Osteoblast (primary cell): ENCODE measurements around the gene CSF3. TPM values are rescaled to one million over a fixed set of nuclear protein-coding genes. Genes with fewer than 3 reads are reported as not detected.

Experiments
- DNase-seq: peaks from one replicate; pipeline ENCODE4 v3.0.0; 2011; ENCODE audit warnings: low spot score, mixed read lengths; ENCODE audit not compliant: insufficient read length; ENCODE audit errors: missing footprints
- H2AFZ ChIP-seq: 2 replicates; pipeline ENCODE4 v1.6.0; 2011; ENCODE audit warnings: mild to moderate bottlenecking, low read length
- H3K27ac ChIP-seq: 2 replicates; pipeline ENCODE4 v1.5.1; 2011; ENCODE audit warnings: mild to moderate bottlenecking, low read depth, low read length, moderate library complexity
- H3K27me3 ChIP-seq: 2 replicates; pipeline ENCODE4 v1.6.0; 2012; ENCODE audit warnings: mild to moderate bottlenecking, control low read depth, inconsistent platforms, low read length, moderate library complexity; ENCODE audit not compliant: insufficient read depth
- H3K36me3 ChIP-seq: 2 replicates; pipeline ENCODE4 v1.5.1; 2011; ENCODE audit warnings: mild to moderate bottlenecking, low read length, control low read depth, moderate library complexity; ENCODE audit not compliant: insufficient read depth
- H3K4me1 ChIP-seq: 2 replicates; pipeline ENCODE4 v1.5.1; 2011; ENCODE audit warnings: mild to moderate bottlenecking, low read length, control low read depth, moderate library complexity; ENCODE audit not compliant: insufficient read depth
- H3K4me2 ChIP-seq: 2 replicates; pipeline ENCODE4 v1.6.0; 2011; ENCODE audit warnings: mild to moderate bottlenecking, low read length; ENCODE audit not compliant: insufficient read depth
- H3K4me3 ChIP-seq: fragments of 200-600 bp; sonication (generic); 3 replicates; pipeline ENCODE4 v1.5.1; 2012; ENCODE audit warnings: mild to moderate bottlenecking, low read length, inconsistent platforms; ENCODE audit not compliant: insufficient read depth
- H3K79me2 ChIP-seq: 2 replicates; pipeline ENCODE4 v1.6.0; 2012; ENCODE audit warnings: mild to moderate bottlenecking, low read length, control low read depth, inconsistent platforms; ENCODE audit not compliant: insufficient read depth
- H3K9me3 ChIP-seq: 2 replicates; pipeline ENCODE4 v1.5.1; 2011; ENCODE audit warnings: low read depth, low read length, control low read depth
- H4K20me1 ChIP-seq: 2 replicates; pipeline ENCODE4 v1.6.0; 2012; ENCODE audit warnings: mild to moderate bottlenecking, low read length, control low read depth; ENCODE audit not compliant: insufficient read depth
- total RNA-seq: library from RNA; depleted of rRNA; stranded (reverse); fragments of >200 nt; gene quantifications from 2 replicates; pipeline ENCODE4 v1.2.3, GENCODE V29; 2012
- TF ChIP-seq, protein P1 (sequence below): IDR thresholded peaks from 2 replicates; pipeline ENCODE4 v1.5.1; 2011; ENCODE audit warnings: mild to moderate bottlenecking, low read depth, low read length, moderate library complexity; ENCODE audit errors: extremely low read depth

The CSF3 gene
- total RNA-seq, 1 donor: not detected

- H3K4me2 ChIP-seq: peak overlapping the region; percentile 72
- H2AFZ ChIP-seq: peak overlapping the region; percentile 94
- H3K9me3 ChIP-seq: no peaks in the 10 kb centered on the region
- H3K27ac ChIP-seq: no peak overlapping the region
- peaks cover 11% of the 10 kb centered on the region for H3K79me2 ChIP-seq
- peak; percentile 88 for DNase-seq
- H3K27me3 ChIP-seq: peaks cover 5% of the 10 kb centered on the region
- H3K36me3 ChIP-seq: no peaks in the 10 kb centered on the region
- H3K4me1 ChIP-seq: peaks cover 23% of the 10 kb centered on the region
- H3K4me3 ChIP-seq: peak overlapping the region; percentile 57
- no peaks in the 10 kb centered on the region for H4K20me1 ChIP-seq
- TF ChIP-seq, protein P1, sequence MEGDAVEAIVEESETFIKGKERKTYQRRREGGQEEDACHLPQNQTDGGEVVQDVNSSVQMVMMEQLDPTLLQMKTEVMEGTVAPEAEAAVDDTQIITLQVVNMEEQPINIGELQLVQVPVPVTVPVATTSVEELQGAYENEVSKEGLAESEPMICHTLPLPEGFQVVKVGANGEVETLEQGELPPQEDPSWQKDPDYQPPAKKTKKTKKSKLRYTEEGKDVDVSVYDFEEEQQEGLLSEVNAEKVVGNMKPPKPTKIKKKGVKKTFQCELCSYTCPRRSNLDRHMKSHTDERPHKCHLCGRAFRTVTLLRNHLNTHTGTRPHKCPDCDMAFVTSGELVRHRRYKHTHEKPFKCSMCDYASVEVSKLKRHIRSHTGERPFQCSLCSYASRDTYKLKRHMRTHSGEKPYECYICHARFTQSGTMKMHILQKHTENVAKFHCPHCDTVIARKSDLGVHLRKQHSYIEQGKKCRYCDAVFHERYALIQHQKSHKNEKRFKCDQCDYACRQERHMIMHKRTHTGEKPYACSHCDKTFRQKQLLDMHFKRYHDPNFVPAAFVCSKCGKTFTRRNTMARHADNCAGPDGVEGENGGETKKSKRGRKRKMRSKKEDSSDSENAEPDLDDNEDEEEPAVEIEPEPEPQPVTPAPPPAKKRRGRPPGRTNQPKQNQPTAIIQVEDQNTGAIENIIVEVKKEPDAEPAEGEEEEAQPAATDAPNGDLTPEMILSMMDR: no peak
Measured at GRCh38 chr17:40058186-40058784, 43.0 kb downstream of the CSF3 start.

- Histone ChIP-seq H3K9me3 (no peaks in the 10 kb centered on the region), H3K4me1 (peaks cover 22% of the 10 kb centered on the region), H2AFZ (peak overlapping the region; percentile 94), H3K36me3 (no peaks in the 10 kb centered on the region), H4K20me1 (peaks cover under 1% of the 10 kb centered on the region), H3K79me2 (peaks cover 12% of the 10 kb centered on the region), H3K4me3 (no peak overlapping the region), H3K27ac (no peak overlapping the region), H3K4me2 (peak overlapping the region; percentile 72), H3K27me3 (peaks cover 5% of the 10 kb centered on the region)
- TF ChIP-seq, protein P1: no peak
- DNase-seq: no peak
Measured at GRCh38 chr17:40058865-40059264, 43.6 kb downstream of the CSF3 start.

DNA sequence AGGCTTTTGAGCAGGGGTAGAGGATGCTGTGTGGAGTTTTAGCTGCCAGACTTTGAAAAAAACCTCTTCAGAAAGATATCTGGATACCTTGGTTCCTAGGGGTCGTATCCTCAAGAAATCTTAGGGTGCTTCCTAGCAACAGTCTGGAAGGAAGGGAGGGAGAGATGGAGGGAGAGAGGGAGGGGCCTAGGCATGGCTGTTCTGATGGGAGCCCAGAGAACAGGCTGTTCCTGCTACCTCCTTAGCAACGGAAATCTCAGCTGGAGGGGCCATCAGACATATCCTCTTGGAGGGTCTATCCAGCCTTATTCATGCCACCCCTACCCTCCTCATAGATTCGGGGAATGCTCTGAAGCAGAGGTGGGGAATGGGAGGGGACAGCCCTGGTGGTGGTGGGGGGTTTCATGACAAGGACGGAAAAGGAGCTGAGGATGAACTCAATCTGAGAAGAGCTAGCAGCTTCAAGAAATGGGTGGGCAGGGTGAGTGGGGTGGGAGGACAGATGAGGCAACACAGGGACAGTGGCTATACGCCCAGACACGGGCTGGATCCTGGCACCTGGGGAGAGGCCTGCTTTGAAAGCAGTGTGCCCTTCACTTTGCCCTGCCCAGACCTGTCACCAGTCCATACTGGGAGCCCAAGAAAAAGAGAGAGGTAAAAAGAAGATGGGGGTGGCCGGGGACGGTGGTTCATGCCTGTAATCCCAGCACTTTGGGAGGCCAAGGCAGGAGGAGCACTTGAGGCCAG is 44.7 kb downstream of the CSF3 start:
- no peak overlapping the region for H3K4me3 ChIP-seq
- H3K9me3 ChIP-seq: no peaks in the 10 kb centered on the region
- peaks cover 6% of the 10 kb centered on the region for H4K20me1 ChIP-seq
- H2AFZ ChIP-seq: no peak overlapping the region
- no peaks in the 10 kb centered on the region for H3K36me3 ChIP-seq
- H3K79me2 ChIP-seq: peaks cover 18% of the 10 kb centered on the region
- H3K4me1 ChIP-seq: peaks cover 29% of the 10 kb centered on the region
- TF ChIP-seq, protein P1: no peak
- H3K27me3 ChIP-seq: peaks cover 5% of the 10 kb centered on the region
- no peak overlapping the region for H3K27ac ChIP-seq
- DNase-seq: peak; percentile 73
- H3K4me2 ChIP-seq: no peak overlapping the region

DNA sequence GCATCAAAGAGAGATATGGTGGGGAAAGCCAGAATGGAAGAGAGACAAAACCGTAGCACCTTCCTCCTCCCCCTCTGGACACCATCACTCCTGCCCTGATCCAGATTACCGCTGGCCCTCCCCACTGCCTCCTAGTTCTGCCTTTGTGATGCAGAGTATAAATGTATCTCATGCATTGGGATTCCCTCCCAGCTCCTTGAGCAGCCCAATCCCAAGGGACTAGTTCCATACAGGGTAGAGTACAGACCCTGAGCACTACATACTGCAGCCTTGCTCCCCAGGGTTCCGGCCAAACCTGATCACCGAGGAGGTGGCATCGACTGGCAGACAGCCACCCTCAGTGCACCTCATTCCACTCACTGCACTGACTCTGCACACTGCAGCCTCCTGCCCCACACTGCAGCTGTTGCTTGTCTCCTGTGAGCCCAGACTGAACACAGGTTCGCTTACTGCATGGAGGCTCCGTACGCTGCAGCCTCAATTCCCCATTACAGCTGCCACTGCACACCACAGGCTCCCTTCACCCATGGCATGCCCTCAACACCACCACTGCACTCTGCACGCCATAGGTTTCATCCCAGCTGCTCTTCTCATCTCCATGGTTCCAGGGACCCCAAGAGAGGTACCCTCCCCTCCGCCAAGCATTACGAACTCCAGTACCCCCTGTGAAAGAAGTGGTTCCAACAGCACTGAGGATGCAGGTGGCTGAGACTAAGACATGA is 45.8 kb downstream of the CSF3 start:
- H2AFZ ChIP-seq: no peak overlapping the region
- no peak for DNase-seq
- H3K79me2 ChIP-seq: peaks cover 20% of the 10 kb centered on the region
- TF ChIP-seq, protein P1: no peak
- H3K4me1 ChIP-seq: peaks cover 39% of the 10 kb centered on the region
- no peaks in the 10 kb centered on the region for H3K36me3 ChIP-seq
- no peaks in the 10 kb centered on the region for H3K9me3 ChIP-seq
- H3K4me2 ChIP-seq: no peak overlapping the region
- peaks cover 9% of the 10 kb centered on the region for H4K20me1 ChIP-seq
- H3K27me3 ChIP-seq: peaks cover 5% of the 10 kb centered on the region
- no peak overlapping the region for H3K27ac ChIP-seq
- H3K4me3 ChIP-seq: no peak overlapping the region
